Heart right ventricle (tissue), 16 donors: ENCODE data around the gene CLMP. TPM values are rescaled to one million over a fixed set of nuclear protein-coding genes. Genes with fewer than 3 reads are reported as not detected.

Source experiments
- ATAC-seq, 8 donors: fragments of 200-7000 bp; cut with Tn5 transposase; one replicate each; pipeline ENCODE4 v1.9.1; 2020; ENCODE audit warnings: mild to moderate bottlenecking in 8 of 8, moderate library complexity in 8 of 8, moderate number of reproducible peaks in 1 of 8
- DNase-seq, 2 donors: peaks; one replicate each; pipeline ENCODE4 v3.0.0-alpha.2; 2020
- H3K27ac ChIP-seq, 10 donors: fragments of 200-600 bp; sonication (generic) in 2 of 10; one replicate each; pipeline versions ENCODE4 v1.5.0 to v1.8.0; 2020 to 2022; ENCODE audit warnings: mild to moderate bottlenecking in 3 of 10
- H3K27me3 ChIP-seq, 7 donors: fragments of 200-600 bp; one replicate each; pipeline ENCODE4 v1.8.0; 2021 to 2022; ENCODE audit warnings: mild to moderate bottlenecking in 2 of 7
- H3K36me3 ChIP-seq, 9 donors: fragments of 200-600 bp; sonication (generic) in 1 of 9; one replicate each; pipeline versions ENCODE4 v1.5.0 to v1.8.0; 2020 to 2022; ENCODE audit warnings: mild to moderate bottlenecking in 2 of 9
- H3K4me1 ChIP-seq, 9 donors: fragments of 200-600 bp; sonication (generic) in 1 of 9; one replicate each; pipeline versions ENCODE4 v1.5.0 to v1.8.0; 2020 to 2022; ENCODE audit warnings: mild to moderate bottlenecking in 4 of 9
- H3K4me3 ChIP-seq, 10 donors: fragments of 200-600 bp; sonication (generic) in 2 of 10; one replicate each; pipeline versions ENCODE4 v1.5.0 to v1.8.0; 2020 to 2022; ENCODE audit warnings: mild to moderate bottlenecking in 7 of 10, moderate library complexity in 2 of 10
- H3K9me3 ChIP-seq, 11 donors: fragments of 200-600 bp in 10 of 11; sonication (generic) in 2 of 11; one replicate each; pipeline versions ENCODE4 v1.5.0 to v1.8.0; 2013 to 2022; ENCODE audit warnings: mild to moderate bottlenecking in 2 of 11, control low read depth in 1 of 11, moderate library complexity in 1 of 11
- WGBS, 2 donors: extraction: QIAGEN DNeasy Blood & Tissue Kit; methylation state at CpG; one replicate each; pipeline ENCODE4 v1.1.7; 2013; ENCODE audit warnings: inconsistent platforms in 1 of 2; 5-methylcytosine and 5-hydroxymethylcytosine counted together
- intact Hi-C, 10 donors: fragments of 100-400 bp; cut with DNase I; formaldehyde crosslinking; loops; one replicate each; pipeline versions ENCODE4 v1.11.1 to v1.14.2; 2022
- polyA plus RNA-seq, 2 donors: library from polyadenylated mRNA; stranded (reverse); fragments of 200-250 nt; gene quantifications; one replicate each; pipeline ENCODE4 v1.2.3, GENCODE V29; 2013
- total RNA-seq, 10 donors: library from RNA; stranded (reverse); fragmentation: NEBNext Ultra II Directional in 3 of 10; extraction: Animal tissue kit (Norgen Biotek cat#: 25700) in 3 of 10; gene quantifications; one replicate each; pipeline versions ENCODE4 v1.2.1 to v1.2.4, GENCODE V29; 2021 to 2023
- TF ChIP-seq, protein P1 (sequence below), 9 donors: fragments of 200-600 bp; sonication (generic) in 2 of 9; IDR thresholded peaks; one replicate each; pipeline versions ENCODE4 v1.5.0 to v1.8.0; 2021 to 2022; ENCODE audit warnings: antibody characterized with exemption in 9 of 9, mild to moderate bottlenecking in 5 of 9, moderate library complexity in 1 of 9
- donor health status: Arrhythmogenic right ventricular cardiomyopathy.
- donor health status: ischemic (EF 13 %, LVEDD 7.1; RV severe dilation, severe dysfunction).
- donor health status: healthy with polysubstance abuse.
- donor health status: DM: no; HTN: yes; CAD: no.
- donor health status: DM: no; HTN: no; CAD: no.
- donor health status: ischemic (EF 25% LVEDD 6.9; RV normal size, moderate dysfunction).
- donor health status: ischemic (EF 25% LVEDD 5.7; RV mildly dilated, moderate dysfunction).
- donor health status: healthy.
- donor health status: DM: yes; HTN: yes; CAD: no.
- donor health status: Ischemic cardiomyopathy.
- donor health status: ischemic (EF 35%, LVEDD 5.7; RV mildly dilated, moderate dysfunction).
- donor health status: nonischemic (EF 11% LVEDD 7.7; RV severe dilation, severe dysfunction).
- donor health status: DM: yes; HTN: yes; CAD: no.
- donor health status: PGD.
- donor health status: ischemic (EF 29% LVEDD 5.4; RV normal size, mild dysfunction).
- donor health status: nonischemic (EF 23%, LVEDD 6.1; RV moderate dilation, normal function).

The CLMP gene
- total and polyA plus RNA-seq, 12 donors: 1.9 to 16.9 (median 5.2) TPM

GRCh38 chr11:123181075-123181474, 14.0 kb downstream of the CLMP start:
- Histone ChIP-seq H3K36me3 (no peaks in the 10 kb centered on the region), H3K27me3 (peaks cover 0 to 72% (median 24%) of the 10 kb centered on the region in 7 donors), H3K9me3 (no peaks in the 10 kb centered on the region), H3K4me1 (peaks cover 0 to under 1% (median 0%) of the 10 kb centered on the region in 9 donors), H3K27ac (no peak overlapping the region), H3K4me3 (no peak overlapping the region)
- WGBS, 2 donors: 96 to 97% methylated on average over 4 of the region's 4 CpGs
- DNase-seq (no peak), ATAC-seq (no peak)
- intact Hi-C loops: no loop called here
- TF ChIP-seq, protein P1, sequence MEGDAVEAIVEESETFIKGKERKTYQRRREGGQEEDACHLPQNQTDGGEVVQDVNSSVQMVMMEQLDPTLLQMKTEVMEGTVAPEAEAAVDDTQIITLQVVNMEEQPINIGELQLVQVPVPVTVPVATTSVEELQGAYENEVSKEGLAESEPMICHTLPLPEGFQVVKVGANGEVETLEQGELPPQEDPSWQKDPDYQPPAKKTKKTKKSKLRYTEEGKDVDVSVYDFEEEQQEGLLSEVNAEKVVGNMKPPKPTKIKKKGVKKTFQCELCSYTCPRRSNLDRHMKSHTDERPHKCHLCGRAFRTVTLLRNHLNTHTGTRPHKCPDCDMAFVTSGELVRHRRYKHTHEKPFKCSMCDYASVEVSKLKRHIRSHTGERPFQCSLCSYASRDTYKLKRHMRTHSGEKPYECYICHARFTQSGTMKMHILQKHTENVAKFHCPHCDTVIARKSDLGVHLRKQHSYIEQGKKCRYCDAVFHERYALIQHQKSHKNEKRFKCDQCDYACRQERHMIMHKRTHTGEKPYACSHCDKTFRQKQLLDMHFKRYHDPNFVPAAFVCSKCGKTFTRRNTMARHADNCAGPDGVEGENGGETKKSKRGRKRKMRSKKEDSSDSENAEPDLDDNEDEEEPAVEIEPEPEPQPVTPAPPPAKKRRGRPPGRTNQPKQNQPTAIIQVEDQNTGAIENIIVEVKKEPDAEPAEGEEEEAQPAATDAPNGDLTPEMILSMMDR (IDR thresholded peaks at IDR 0.05): no peak

- H3K27ac ChIP-seq: no peak overlapping the region
Observed at GRCh38 chr11:123180574-123180973, 14.5 kb downstream of the CLMP start.

DNA sequence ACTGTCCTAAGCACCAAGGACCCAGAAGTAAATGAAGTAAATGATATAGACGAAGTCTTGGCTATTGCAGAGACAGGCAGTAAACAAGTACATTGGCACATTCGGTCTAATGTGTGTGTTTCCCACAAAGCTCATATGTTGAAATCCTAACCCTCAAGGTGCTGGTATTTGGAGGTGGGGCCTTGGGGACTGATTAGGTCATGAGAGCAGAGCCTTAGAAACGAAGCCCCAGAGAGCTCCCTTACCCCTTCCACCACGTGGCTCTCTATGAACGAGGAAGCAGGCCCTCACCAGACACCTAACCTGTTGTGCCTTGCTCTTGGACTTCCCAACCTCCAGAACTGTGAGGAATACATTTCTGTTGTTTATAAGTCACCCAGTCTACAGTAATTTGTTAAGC, 14.9 kb downstream of the CLMP start:
- TF ChIP-seq, protein P1 (IDR thresholded peaks at IDR 0.05): no peak
- ATAC-seq (no peak), DNase-seq (no peak)
- 82 to 84% methylated on average over 5 of the region's 5 CpGs for WGBS, 2 donors
- Histone ChIP-seq H3K4me3 (no peak overlapping the region), H3K27ac (no peak overlapping the region), H3K4me1 (peaks cover 0 to 10% (median 0%) of the 10 kb centered on the region in 9 donors), H3K27me3 (peaks cover 0 to 63% (median 17%) of the 10 kb centered on the region in 7 donors), H3K36me3 (no peaks in the 10 kb centered on the region), H3K9me3 (no peaks in the 10 kb centered on the region)
- intact Hi-C loops: no loop called here

More at GRCh38 chr11:123180574-123180973, 14.5 kb downstream of the CLMP start:
- Histone ChIP-seq H3K4me3 (no peak overlapping the region), H3K27me3 (peaks cover 0 to 67% (median 21%) of the 10 kb centered on the region in 7 donors), H3K4me1 (peaks cover 0 to 6% (median 0%) of the 10 kb centered on the region in 9 donors), H3K9me3 (no peaks in the 10 kb centered on the region), H3K36me3 (no peaks in the 10 kb centered on the region)
- intact Hi-C loops: no loop called here
- TF ChIP-seq, protein P1 (IDR thresholded peaks at IDR 0.05): no peak
- WGBS, 2 donors: 97 to 98% methylated on average over 2 of the region's 2 CpGs
- ATAC-seq (no peak), DNase-seq (no peak)

GRCh38 chr11:123179586-123179985, 15.5 kb downstream of the CLMP start:
- H3K27ac ChIP-seq: no peak overlapping the region

More at GRCh38 chr11:123179586-123179985, 15.5 kb downstream of the CLMP start:
- intact Hi-C loops: loop anchor here in 1 of 10 donors (10.0 kb wide), 1 partner anchor 55 kb away; no protein-coding TSS in a partner anchor
- TF ChIP-seq, protein P1 (IDR thresholded peaks at IDR 0.05): no peak
- Histone ChIP-seq H3K9me3 (no peaks in the 10 kb centered on the region), H3K27me3 (peaks cover 0 to 57% (median 12%) of the 10 kb centered on the region in 7 donors), H3K4me1 (peaks cover 0 to 16% (median 0%) of the 10 kb centered on the region in 9 donors), H3K4me3 (no peak overlapping the region), H3K36me3 (no peaks in the 10 kb centered on the region)
- no peak for ATAC-seq
- WGBS, 2 donors: 59 to 64% methylated on average over 2 of the region's 2 CpGs
- DNase-seq: no peak
